Esophagus muscularis mucosa (tissue), 3 donors: ENCODE results near the gene EPB41.
"Not testable (repeated sequence)": the region's sequence is repeated elsewhere in the genome, so short reads cannot be mapped to it uniquely, and the experiment has no call there.

Experiments used
- CTCF ChIP-seq, 3 experiments: fragments of 200-600 bp in 2 of 3; fragments of 450-650 bp in 1 of 3; sonication (generic) in 2 of 3; IDR thresholded peaks; one replicate each; pipeline ENCODE4 v1.5.1; 2017 to 2019; ENCODE audit warnings: antibody characterized with exemption in 3 of 3, mild to moderate bottlenecking in 2 of 3, moderate library complexity in 1 of 3
- POLR2A ChIP-seq: fragments of 450-650 bp; IDR thresholded peaks from one replicate; pipeline ENCODE4 v1.6.1; 2017; ENCODE audit warnings: antibody characterized with exemption, moderate library complexity, mild to moderate bottlenecking, low read depth
- POLR2AphosphoS5 ChIP-seq, 2 donors: sonication (generic); formaldehyde crosslinking; IDR thresholded peaks; one replicate each; pipeline ENCODE4 v1.6.1; 2017; ENCODE audit warnings: antibody characterized with exemption in 2 of 2

DNA sequence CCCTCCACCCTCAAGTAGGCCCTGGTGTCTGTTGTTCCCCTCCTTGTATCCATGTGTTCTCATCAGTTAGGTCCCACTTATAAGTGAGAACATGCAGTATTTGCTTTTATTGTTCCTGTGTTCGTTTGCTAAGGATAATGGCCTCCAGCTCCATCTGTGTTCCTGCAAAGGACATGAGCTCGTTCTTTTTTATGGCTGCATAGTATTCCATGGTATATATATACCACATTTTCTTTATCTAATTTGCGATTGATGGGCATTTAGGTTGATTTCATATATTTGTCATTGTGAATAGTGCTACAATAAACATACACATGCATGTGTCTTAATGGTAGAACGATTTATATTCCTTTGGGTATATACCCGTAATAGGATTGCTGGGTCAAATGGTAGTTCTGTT, 178.3 kb downstream of the EPB41 start:
- not testable (repeated sequence) for TF ChIP-seq POLR2A; CTCF (IDR thresholded peaks at IDR 0.05); POLR2AphosphoS5 (IDR thresholded peaks at IDR 0.05)
